ENCODE measurements around the gene ACER3.
"Not testable (repeated sequence)": the region's sequence is repeated elsewhere in the genome, so short reads cannot be mapped to it uniquely, and the experiment has no call there.

The ACER3 gene

DNA sequence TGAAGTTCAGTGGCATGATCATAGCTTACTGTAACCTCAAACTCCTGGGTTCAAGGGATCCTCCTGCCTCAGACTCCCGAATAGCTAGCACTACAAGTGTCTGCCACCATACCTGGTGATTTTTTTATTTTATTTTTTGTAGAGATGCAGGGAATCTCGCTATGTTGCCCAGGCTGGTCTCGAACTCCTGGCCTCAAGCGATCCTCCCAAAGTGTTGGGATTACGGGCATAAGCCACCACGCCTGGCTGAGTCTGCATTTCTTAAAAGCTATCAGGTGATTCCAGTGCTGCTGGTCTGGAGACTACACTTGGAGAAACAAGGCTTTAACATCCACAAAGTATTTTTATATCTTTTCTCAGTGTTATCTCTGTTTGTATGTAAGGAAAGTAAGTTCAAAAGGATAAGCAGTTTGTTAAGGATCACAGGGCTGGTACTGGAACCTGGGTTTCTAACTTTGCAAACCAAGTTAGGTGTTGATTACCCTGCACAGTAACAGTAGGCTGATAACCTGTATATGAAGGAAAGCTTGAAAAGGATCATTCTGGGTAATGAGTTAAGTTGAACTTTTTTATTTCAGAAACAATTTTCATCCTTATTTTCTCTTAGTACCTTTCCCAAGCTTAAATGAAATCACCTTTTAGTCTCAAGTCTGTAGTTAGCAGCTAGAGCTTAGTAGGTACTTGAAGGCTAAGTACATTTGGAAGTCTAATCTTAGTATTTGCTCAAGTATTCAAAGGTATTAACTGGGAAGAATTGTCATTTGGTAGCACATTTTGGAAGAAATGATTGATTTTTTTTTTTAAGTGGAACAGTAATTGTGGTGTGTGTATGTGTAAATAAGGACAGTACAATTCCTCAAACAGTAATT lies 12.5 kb downstream of the ACER3 start:
- no peak for DNase-seq (ENCODE audit: extremely low read depth in 1 of 2, low read depth in 1 of 2)

DNA sequence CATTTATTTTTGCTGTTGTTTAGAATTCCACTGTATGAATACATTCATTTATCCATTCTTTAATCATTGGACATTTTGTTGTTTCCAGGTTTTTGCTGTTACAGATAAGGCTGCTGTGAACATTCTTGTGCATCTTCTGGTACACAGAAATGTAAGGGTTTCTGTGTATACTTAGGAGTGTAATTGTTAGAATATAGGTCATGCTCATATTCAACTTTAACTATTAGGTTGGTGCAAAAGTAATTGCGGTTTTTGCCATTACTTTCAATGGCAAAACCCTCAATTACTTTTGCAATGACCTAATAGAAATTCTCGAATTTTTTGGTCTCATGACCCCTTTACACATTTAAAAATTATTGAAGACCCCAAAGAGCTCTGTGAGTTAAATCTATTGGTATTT lies 17.3 kb downstream of the ACER3 start:
- DNase-seq (ENCODE audit: extremely low read depth in 1 of 2, low read depth in 1 of 2) = no peak

DNA sequence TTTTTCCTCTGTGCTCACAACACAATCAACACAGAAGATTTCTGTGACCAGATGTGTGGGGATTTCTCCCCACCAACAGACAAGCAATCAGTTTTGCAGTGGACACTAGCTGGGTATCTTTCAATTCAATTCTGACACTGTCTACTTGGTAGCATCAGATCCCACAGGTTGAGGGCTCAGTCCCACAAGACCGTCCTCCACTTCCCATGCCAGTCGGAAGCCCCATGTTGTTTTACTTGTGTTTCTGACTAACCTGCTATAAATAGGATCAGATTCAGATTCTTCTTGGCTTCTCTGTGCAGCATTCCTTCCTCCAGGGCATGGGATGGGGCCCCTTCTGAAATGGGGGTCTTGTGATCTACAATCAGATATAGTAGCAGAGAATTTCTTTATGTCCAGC lies 19.6 kb downstream of the ACER3 start:
- DNase-seq (ENCODE audit: extremely low read depth in 1 of 2, low read depth in 1 of 2) = no peak

DNA sequence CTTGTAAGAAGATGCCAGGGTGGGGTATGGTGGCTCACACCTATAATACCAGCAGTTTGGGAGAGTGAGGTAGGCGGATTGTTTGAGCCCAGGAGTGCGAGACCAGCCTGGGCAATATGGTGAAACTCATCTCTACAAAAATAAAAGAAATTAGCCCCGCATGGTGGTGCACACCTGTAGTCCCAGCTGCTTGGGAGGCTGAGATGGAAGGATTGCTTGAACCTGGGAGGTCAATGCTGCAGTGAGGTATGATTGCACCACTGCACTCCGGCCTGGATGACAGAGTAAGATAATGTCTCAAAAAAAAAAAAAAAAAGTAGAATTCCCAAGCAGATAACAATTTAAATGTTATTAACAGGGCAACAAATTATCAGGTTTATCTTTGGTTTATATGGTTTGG lies 20.2 kb downstream of the ACER3 start:
- no peak for DNase-seq (ENCODE audit: extremely low read depth in 1 of 2, low read depth in 1 of 2)

DNA sequence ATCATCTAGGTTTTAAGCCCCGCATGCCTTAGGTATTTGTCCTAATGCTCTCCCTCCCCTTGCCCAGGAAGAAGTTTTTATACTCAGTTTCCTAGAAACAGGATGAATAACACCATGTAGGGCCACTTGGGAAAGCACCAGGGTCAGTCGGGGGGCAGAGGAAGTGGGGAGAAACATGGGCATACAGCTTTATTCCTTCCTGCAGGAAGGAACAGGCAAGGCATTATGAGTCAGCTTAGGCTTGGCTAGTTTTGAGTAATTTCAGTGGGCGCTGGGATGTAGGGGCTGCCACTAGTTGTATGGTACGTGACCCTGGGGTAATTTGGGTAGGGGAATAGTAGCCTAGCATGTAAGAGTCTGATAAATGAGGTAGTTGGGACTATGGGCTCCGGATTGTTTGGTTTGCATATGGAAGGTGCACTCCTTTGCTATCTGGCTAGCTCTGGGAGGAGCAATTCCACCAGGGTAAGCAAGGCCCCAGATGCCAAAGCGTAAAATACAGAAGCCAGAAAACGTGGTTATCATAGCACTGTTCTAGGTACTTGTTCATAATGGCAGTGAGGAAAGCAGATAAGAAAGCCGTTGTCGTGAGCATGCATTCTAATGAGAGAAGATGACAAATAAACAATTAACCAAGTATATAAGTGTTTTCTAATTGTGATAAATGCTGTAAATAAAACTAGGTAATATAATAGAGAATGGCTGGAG lies 24.8 kb downstream of the ACER3 start:
- no peak for DNase-seq (ENCODE audit: extremely low read depth in 1 of 2, low read depth in 1 of 2)

DNA sequence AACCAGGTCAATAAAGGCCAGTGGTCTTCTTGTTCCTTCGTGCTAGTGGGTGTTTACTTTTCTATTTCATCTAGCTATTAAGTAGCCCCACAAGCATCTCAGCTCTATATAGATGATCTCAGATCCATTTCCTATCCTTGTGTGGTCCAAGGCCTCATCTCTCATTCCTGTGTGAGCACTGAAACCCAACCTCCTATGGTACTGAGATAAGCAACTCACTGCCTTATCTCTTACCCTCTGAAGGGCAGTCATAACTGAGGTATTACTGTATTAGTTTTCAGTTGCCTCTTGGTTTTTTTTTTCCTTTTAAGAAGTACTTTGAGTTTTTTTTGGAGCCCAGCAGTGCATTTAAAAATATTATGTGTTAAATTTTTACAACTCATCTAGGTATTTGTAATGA lies 28.3 kb downstream of the ACER3 start:
- DNase-seq (ENCODE audit: extremely low read depth in 1 of 2, low read depth in 1 of 2) = no peak

DNA sequence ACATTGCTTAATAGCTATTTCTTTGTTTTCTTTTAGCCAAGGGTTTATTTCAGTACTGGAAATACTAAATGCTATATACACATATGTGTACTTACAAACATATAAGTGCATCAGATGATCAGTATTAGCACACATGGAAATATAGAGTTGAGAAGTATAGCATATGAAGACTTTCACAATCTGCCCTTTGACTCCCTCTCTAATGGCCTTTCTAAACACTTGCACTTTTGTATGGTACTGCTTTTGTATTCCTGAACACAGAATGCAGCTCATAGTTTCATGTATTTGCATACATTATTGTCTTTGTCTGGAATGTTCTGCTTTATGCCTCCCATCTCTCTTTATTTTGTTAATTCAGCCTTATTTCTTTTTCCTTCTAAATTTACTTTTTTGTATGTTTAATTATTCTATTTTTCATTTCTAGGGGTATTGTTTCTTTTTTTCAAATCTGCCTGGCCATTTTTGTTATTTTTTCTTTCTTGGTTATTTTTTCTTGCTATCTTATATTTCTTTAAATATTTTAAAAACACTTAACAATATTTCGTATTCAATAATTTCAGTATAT lies 28.8 kb downstream of the ACER3 start:
- no peak for DNase-seq (ENCODE audit: extremely low read depth in 1 of 2, low read depth in 1 of 2)

DNA sequence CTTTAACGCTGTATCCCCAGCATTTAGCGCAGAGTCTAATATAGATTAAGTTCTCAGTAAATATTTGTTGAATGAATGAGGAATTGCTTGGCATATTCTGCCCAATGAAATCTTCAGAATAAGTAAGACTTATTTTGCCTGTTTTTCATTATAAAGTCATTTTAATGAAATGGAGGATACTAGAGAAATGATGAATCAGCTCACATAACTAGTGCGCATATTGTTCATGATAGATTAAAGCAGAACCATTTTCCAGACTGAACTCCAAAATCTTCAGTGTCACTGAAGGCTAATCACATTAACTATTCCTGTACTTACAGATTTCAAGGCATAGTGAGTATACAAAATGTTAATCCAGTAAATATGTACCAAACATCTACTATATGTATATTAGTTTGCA lies 29.6 kb downstream of the ACER3 start:
- no peak for DNase-seq (ENCODE audit: extremely low read depth in 1 of 2, low read depth in 1 of 2)

DNA sequence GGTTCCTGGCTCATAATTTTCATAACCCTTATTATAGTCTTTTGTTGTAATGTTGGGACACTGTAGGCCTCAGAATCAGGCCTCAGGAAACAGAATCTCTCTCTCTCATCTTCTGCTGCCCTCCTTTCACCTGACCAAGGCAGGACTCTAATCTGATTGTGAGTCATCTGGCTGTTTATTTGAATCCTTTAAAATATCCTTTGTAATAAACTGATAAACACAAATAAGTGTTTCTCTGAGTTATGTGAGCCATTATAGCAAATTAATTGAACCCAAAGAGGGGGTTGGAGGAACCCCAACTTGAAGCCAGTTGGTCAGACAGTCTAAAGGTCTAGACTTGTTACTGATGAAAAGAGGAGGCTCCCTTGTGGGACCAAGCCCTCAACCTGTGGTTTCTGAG lies 30.6 kb downstream of the ACER3 start:
- no peak for DNase-seq (ENCODE audit: extremely low read depth in 1 of 2, low read depth in 1 of 2)

DNA sequence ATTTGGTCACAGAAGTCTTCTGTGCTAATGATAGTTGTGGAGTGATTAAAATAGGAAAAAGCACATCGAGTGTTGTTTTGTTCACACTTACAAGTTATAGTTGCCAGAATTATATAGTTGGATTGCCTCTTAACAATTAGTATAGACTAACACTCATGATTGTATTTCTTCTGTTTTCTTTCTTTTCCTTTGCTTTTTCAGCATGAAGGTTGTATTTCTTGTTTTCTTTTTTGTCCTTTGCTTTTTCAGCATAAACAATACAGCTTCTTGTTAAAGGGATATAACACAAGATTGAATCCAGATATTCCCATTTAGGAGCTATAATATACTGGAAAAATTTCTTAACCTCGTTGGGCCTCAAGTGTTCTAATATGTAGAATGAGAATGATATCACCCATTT lies 31.1 kb downstream of the ACER3 start:
- DNase-seq (ENCODE audit: extremely low read depth in 1 of 2, low read depth in 1 of 2) = no peak

DNA sequence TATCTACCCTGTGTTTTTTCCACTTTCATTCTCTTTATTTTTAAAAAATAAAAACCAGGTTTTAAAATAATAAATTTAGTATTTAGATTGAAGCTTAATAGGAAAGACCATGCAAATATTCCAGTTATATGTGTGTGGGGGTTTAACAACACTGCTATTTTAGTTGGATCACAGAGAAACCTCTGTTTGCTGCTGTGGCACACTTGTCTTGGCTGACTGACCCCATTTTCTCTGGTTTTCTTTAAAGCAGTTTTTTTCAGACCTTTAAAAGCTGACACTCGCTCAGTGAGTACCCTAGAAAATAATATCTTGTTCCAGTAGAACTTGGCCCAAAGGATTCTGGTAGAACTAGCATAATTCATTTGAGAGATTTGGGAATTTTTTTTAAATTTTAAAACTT lies 31.6 kb downstream of the ACER3 start:
- no peak for DNase-seq (ENCODE audit: extremely low read depth in 1 of 2, low read depth in 1 of 2)

DNA sequence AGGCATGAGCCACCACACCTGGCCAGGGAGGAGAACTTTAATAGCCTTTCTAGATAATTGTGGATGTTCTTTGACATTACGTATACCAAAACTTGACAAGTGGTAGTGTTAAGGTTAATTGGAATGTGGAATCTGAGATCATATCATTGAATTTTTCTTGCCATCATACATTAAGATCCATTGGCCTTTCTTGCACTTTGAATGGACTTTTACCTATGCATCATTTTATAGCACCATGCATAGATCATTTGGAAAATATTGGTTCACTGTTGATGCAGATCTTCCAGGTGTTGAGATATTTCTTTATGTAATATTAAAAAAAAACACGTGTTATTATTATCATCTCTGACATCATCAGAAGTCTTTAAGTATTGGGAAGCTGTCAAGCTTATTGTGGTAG lies 36.5 kb downstream of the ACER3 start:
- no peak for DNase-seq (ENCODE audit: extremely low read depth in 1 of 2, low read depth in 1 of 2)

DNA sequence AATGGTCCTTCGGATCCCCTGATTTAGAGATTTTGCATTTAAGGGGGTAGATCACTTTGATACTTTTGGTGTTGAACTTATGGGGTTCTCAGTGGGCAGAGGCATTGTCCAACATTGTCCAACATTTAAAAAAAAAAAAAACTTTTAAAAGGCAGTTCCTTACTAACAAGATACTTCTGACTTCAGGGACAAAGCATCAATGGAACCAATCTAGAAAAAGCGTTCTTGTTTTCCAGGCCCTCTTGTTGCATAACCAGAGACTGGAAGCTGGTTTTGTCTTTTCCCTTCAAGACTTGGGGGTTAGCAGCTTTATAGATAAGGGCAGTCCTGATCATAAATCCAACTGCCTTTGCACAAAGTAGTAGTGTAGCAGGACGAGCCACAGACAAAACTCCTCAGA lies 40.4 kb downstream of the ACER3 start:
- no peak for DNase-seq (ENCODE audit: extremely low read depth in 1 of 2, low read depth in 1 of 2)

DNA sequence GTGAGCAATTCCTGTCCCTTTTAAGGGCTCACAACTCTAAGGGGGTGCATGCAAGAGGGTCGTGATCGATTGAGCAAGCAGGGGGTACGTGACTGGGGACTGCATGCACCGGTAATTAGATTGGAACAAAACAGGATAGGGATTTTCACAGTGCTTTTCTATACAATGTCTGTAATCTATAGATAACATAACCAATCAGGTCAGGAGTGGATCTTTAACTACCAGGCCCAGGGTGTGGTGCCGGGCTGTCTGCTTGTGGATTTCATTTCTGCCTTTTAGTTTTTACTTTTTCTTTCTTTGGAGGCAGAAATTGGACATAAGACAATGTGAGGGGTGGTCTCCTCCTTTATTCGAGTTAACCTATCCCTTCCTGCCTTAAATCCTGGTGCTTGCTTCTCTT lies 40.9 kb downstream of the ACER3 start:
- not testable (repeated sequence) for DNase-seq (ENCODE audit: extremely low read depth in 1 of 2, low read depth in 1 of 2)

DNA sequence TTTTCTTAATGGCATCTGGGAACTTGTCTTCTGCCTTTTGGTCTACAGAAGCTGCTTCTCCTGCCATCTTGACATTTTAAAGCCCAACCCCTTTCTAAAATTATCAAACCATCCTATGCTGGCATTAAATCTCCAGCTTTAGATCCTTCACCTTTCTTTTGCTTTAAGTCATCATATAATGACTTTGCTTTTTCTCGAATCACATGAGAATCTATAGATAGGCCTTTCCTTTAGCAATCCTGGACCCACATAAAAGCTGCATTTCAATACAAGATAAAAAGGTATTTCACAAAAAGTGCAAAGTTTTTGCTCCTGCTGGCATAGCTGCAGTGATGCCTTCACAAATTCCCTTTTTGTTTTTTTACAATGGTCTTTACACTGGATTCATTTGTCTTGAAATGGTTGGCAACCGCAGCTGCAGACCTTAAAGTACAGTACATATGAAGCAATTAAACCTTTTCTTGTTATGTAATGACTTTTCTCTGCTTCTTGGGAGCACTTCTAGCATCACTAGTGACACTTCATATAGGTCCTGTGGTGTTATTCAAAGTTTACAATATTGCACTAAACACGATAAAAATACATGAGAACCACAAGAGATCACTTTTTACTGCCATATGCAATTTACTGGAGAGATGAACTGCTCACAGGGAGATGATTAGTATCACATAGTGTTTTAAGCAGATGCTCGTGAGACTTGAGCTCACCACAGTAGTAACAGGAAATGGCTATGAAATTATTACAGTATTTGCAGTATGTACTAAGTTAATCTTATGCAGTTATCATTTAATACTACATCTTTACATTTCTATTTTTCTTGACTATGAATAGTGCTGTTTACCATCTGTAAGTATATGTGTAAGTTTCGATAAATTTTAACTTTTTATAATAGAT lies 41.6 kb downstream of the ACER3 start:
- DNase-seq (ENCODE audit: extremely low read depth in 1 of 2, low read depth in 1 of 2) = no peak

DNA sequence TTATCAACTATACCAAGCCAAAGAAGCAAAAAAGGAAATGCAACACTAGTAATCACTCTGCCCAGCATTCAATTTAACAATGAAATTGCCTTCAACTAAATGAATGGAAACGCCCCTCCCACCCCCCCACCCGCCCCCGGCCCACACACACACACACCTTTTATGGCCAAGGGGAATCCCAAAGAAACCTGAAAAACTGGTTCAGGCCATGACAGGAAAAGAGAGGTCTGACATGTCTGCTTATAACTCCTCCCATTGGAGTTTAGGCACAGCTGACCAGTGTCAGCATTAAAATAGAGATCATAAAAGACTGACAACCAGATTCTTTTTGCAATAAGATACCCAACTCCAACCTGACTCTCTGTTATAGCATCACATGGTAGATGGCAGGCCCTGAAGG lies 42.6 kb downstream of the ACER3 start:
- no peak for DNase-seq (ENCODE audit: extremely low read depth in 1 of 2, low read depth in 1 of 2)

DNA sequence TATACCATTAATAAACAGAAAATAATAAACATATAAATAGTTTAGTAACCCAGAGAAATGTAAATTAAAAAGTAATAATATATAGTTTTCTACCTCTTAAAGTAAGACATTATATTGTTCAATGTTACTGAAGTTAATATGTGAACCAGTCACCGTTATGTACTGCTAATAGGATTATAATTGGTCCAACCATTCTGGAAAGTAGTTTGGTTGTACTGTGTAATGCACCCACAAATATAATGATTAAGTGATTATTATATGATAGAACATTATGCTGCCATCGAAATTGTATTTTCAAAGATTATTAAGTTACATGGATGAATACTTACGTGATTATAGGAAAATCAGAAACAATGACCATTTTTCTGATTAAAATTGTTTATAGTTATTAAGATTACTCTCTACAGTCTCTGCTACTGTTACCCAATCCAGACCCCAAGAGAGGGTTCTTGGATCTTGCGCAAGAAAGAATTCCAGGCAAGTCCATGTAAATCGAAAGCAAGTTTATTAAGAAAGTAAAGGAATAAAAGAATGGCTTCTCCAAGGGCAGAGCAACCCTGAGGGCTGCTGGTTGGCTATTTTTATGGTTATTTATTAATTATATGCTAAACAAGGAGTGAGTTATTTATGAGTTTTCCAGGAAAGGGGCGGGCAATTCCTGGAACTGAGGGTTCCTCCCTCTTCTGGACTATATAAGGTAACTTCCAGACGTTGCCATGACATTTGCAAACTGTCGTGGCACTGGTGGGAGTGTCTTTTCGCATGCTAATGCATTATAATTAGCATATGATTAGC lies 50.1 kb downstream of the ACER3 start:
- DNase-seq (ENCODE audit: extremely low read depth in 1 of 2, low read depth in 1 of 2) = no peak

DNA sequence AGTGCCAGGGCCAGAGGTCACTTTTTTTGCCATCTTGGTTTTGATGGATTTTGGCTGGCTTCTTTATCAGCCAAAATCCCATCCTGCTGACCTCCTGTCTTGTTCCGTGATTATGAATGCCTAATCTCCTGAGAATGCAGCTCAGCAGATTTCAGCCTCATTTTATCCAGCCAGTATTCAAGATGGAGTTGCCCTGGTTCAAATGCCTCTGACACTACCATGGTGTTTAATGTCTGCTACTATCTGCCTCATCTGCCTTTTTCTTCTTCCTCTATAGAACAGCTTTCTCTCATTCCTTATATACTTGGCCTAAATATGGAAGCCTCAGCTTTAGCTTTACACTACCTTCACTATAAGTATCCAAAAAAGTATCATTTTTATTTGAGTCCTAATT lies 50.7 kb downstream of the ACER3 start:
- DNase-seq (ENCODE audit: extremely low read depth in 1 of 2, low read depth in 1 of 2) = no peak

DNA sequence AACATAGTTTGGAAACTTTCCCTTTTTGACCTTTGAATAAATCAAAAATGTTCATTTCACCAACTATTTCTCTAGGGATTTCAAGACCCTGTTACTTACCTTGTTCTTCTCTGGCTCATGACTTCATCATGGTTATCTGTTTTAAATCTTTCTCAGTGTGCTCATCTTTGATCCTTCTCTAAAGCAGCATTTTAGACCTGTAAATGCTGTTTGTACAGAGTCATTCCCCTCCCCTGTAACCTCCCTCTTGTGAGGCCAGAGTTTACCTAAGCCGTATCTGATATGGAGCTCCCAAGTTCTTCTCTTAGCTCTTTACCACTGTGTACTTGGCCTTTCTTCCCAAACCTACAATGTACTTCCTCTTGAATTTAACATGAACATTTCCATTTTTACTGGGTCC lies 56.0 kb downstream of the ACER3 start:
- no peak for DNase-seq (ENCODE audit: extremely low read depth in 1 of 2, low read depth in 1 of 2)

DNA sequence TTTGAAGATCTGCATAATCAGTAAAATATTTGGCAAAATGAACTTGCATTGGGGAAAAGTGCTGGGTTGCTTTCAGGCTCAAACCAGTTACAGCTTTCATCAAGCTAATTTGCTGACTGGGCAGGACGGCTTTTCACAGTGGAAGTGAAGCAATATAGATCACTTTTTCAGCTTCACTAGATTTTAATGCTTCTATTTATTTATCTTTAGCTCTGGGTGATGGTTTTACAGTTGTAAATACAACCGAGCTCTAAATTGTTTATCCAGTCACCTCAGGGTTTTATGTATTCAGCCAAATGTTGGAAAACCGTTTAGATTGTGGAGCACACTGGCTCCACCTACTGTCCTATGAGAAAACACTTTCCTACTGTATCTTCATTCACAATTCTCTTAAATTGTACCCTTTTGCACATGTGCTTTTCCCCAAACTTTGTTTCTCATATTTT lies 58.2 kb downstream of the ACER3 start:
- DNase-seq (ENCODE audit: extremely low read depth in 1 of 2, low read depth in 1 of 2) = no peak

All from activated CD8-positive, alpha-beta memory T cell treated with anti-CD3 and anti-CD28 coated beads for 1 hour (primary cell).